Measurements from ENCODE around the gene MPZL2. TPM values are rescaled to one million over a fixed set of nuclear protein-coding genes. Genes with fewer than 3 reads are reported as not detected.

MPZL2 gene
- total and polyA plus RNA-seq, 2 of the 13 experiments (the other 11 are each of a cell fraction or from before 2014, with no cell fraction given), result 27.9 to 53.7 TPM

GRCh38 chr11:118311518-118311917 lies 47.4 kb upstream of the MPZL2 start (continued):
- TF ChIP-seq POLR2AphosphoS5 (IDR thresholded peaks at IDR 0.05; ENCODE audit: low read depth, low read length), result no peak
- TF ChIP-seq NFYB (CRISPR knock-in tag; IDR thresholded peaks at IDR 0.05), result no peak
- no peak for TF ChIP-seq TRAFD1 (CRISPR knock-in tag; IDR thresholded peaks at IDR 0.05; ENCODE audit: borderline replicate concordance)

DNA sequence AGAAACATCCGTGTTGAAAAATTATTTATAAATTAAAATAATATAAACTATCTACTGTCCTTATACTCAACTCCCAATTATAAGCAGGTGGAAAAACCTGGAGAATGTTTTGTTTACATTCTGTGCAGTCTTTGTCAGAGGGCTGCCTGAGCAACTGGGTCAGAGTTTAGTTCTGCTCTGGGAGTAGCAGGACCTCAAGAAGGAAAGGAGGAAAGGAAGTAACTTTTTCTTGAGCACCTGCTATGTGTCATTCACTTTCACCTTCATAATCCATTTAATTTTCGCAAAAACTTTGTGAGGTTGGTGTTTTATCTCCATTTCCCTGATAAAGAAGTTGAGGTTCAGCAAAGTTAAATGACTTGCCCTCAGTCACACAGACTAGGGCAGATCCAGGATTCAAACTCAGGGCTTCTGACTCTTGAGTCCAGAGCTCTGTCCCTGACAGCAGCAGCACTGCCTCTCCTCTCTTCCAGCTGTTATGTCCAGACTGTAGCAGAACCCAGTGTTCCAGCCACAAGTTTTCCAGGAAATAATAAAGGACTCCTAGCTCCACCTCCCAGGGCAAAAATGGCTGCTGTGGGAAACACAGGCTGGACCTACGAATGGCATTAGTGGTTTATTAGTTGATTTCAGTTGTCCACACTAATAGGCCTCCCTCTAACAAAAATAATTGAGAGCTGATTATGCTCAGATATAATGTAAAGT lies 46.8 kb upstream of the MPZL2 start:
- 33% methylated on average over 3 of the region's 3 CpGs for WGBS (ENCODE audit: low lambda C conversion rate)
- no peaks in the 10 kb centered on the region for H3K36me3 ChIP-seq (replicated peaks in 1 of 2; ENCODE audit: control insufficient read depth in 1 of 2, insufficient read depth in 2 of 2, low read length in 2 of 2)
- FAIRE-seq (no peak), ATAC-seq (no peak), DNase-seq (ENCODE audit: low spot score) (no peak)
- CTCF ChIA-PET (ENCODE audit: low intra/inter-chr PET ratio, low total read pairs), result no interaction called here
- no peak overlapping the region for H3K4me2 ChIP-seq (ENCODE audit: low read depth, low read length)
- H2AFZ ChIP-seq (ENCODE audit: low read length), result no peak overlapping the region
- in situ Hi-C loops (cut with HindIII; ENCODE audit: extremely low pct_ligation_motif_present, low pct_unique_long_range_greater_than_20kb), result loop anchor here (5.0 kb wide), 1 partner anchor 41 kb away; no protein-coding TSS in a partner anchor
- H3K27ac ChIP-seq (ENCODE audit: extremely low read length, insufficient read depth, low read length), result no peak overlapping the region
- no peaks in the 10 kb centered on the region for H3K79me2 ChIP-seq (ENCODE audit: insufficient read depth, low read length)
- H3K9ac ChIP-seq (ENCODE audit: insufficient read depth, low read depth, low read length), result no peak overlapping the region
- H3K4me3 ChIP-seq (replicated peaks in 1 of 3; ENCODE audit: insufficient read depth in 1 of 3, low read depth in 2 of 3, low read length in 3 of 3), result no peak overlapping the region
- H3K4me1 ChIP-seq (ENCODE audit: insufficient read depth, low read length), result peaks cover 18% of the 10 kb centered on the region
- no TSS peak for BruUV-seq (replicated peaks)
- intact Hi-C loops (cut with micrococcal nuclease; ENCODE audit: unreplicated experiment), result no loop called here
- no peaks in the 10 kb centered on the region for H3K9me3 ChIP-seq (ENCODE audit: low read length)
- POLR2A ChIA-PET, result no interaction called here
- H4K20me1 ChIP-seq (ENCODE audit: insufficient read depth, low read length), result no peaks in the 10 kb centered on the region; the same call in 1 of the 2 replicates
- peaks cover 2 to 35% of the 10 kb centered on the region in 2 experiments; a peak in 4 of 5 replicates for H3K27me3 ChIP-seq (ENCODE audit: control insufficient read depth in 1 of 2, insufficient read depth in 2 of 2, low read length in 2 of 2)
- no peak for TF ChIP-seq E2F1 (CRISPR knock-in tag; IDR thresholded peaks at IDR 0.05)
- TF ChIP-seq ZNF652 (CRISPR knock-in tag; IDR thresholded peaks at IDR 0.05; ENCODE audit: borderline replicate concordance, low read depth), result no peak
- no peak for TF ChIP-seq SOX13 (IDR thresholded peaks at IDR 0.05)
- TF ChIP-seq SOX13 (CRISPR knock-in tag; conservative IDR thresholded peaks at IDR 0.05 in 1 of 2, IDR thresholded peaks at IDR 0.05 in 1 of 2), result no peak
- no peak for TF ChIP-seq ZXDC (CRISPR knock-in tag; IDR thresholded peaks at IDR 0.05)
- TF ChIP-seq, protein P1, sequence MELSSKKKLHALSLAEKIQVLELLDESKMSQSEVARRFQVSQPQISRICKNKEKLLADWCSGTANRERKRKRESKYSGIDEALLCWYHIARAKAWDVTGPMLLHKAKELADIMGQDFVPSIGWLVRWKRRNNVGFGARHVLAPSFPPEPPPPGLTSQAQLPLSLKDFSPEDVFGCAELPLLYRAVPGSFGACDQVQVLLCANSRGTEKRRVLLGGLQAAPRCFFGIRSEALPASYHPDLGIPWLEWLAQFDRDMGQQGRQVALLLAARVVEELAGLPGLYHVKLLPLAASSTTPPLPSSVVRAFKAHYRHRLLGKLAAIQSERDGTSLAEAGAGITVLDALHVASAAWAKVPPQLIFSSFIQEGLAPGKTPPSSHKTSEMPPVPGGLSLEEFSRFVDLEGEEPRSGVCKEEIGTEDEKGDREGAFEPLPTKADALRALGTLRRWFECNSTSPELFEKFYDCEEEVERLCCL (CRISPR knock-in tag; IDR thresholded peaks at IDR 0.05; ENCODE audit: borderline replicate concordance), result no peak
- no peak for TF ChIP-seq ZNF570 (CRISPR knock-in tag; IDR thresholded peaks at IDR 0.05; ENCODE audit: borderline replicate concordance)
- no peak for TF ChIP-seq NR2C2 (CRISPR knock-in tag; IDR thresholded peaks at IDR 0.05; ENCODE audit: borderline replicate concordance)
